SW480 (cell line): ENCODE measurements around the gene HTT.
A peak's percentile ranks its signal among the peaks of the same experiment; 100 is the strongest.

ENCODE experiments used
- DNase-seq: peaks from one replicate; pipeline ENCODE4 v3.0.0-alpha.2; 2016; ENCODE audit warnings: low spot score

The HTT gene

DNA sequence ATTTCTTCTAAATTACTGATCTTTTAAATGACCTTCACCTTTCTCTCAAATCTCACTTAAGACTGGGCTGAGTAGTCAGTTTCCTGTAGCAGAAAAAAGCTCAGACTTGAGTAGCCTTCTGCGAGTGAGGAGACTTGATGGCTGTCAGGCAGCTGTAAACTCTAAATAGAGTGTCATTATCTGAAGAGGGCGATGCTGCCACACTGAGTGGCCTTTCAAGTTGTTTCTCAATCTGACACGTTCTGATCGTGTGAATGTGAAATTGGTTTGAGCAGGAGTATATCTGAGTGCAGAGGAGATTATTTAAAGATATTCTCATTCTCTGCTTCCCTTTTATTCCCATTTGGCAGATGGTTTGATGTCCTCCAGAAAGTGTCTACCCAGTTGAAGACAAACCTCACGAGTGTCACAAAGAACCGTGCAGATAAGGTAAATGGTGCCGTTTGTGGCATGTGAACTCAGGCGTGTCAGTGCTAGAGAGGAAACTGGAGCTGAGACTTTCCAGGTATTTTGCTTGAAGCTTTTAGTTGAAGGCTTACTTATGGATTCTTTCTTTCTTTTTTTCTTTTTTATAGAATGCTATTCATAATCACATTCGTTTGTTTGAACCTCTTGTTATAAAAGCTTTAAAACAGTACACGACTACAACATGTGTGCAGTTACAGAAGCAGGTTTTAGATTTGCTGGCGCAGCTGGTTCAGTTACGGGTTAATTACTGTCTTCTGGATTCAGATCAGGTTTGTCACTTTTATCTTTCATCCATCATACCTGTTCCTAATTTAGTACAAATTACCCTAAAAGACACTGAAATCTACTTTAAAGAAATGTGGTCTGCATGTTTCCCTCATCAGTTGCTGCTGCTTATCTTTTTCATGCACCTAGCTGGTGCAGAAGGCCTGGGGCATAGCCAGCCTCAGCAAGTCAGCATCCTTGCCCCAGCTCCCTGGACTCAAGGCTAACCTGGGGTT, 100.2 kb downstream of the HTT start:
- no peak for DNase-seq

DNA sequence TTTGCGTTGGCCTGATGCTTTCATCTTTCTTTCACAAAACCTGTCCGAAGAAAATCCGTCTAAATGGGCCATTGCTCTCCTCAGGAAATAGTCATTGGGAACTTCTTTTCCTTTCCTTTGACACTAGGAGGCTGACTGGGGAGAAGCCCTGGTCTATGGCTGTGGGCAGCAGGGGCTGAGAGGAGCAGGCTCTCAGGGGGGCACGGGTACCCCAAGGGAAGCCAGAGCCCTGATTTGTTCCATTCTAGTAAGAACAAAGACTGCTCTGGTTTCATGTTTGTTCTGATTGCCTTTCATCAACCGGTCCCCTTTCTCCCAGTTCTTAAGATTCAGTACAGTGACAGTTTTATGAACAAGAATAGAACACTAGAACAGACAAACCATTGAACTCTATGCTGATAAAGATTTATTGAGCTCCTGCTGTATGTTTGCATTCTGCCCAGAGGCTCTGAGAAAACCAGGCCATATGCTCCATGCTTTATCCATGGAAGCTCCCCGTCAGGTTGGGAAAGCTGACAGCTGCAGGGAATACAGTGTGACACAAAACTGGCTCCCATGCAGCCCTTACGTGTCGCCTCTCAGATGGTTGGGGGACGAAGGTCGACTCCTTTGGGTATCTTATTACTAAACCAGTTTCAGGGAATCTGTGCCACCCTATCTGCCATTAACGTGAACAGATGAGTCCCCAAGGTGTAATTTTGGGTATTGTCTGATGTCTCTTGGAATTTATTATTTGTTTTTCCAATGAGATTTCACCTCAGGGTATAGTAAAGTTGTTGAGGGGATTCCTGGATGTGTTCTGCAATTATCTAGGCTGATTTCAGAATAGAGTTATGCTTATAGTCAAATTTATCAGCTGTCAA, 102.1 kb downstream of the HTT start:
- DNase-seq, result no peak

DNA sequence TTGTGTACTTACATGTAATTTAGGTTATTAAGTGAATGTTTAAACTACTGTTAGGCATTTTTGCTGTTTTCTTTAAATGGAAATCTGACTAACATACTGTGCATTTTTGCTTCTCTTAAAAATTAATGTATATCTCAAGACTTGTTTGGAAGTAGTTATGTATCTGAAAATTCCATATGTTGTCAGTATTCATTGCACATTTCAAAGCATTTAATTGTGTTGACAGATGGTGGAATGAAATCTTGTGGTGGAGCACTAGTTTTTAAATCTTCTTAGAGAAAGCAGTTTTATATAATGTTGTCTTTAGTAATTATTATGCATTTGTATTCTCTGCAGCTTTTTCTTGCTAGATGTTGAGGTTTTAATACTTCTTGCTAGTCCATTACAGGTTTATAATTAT, 102.9 kb downstream of the HTT start:
- DNase-seq, result no peak

DNA sequence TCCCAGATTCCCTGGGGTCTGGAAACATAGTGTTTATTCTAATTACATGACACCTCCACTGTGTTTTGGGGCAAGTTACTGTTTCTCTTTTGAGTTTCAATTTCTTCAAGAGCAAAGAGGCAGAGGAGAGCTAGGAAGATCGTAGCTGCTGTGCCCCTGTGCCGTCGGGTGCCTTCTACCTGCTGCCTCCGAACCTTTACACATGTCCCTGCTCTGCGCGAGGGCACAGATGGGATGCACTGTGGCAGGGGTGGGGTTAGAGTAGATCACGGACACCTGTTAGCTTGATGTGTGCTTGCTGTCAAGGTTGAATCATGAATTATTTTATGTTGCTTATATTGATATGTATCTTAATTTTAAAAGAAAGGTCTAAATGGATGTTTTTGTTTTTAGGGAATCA, 103.4 kb downstream of the HTT start:
- no peak for DNase-seq

DNA sequence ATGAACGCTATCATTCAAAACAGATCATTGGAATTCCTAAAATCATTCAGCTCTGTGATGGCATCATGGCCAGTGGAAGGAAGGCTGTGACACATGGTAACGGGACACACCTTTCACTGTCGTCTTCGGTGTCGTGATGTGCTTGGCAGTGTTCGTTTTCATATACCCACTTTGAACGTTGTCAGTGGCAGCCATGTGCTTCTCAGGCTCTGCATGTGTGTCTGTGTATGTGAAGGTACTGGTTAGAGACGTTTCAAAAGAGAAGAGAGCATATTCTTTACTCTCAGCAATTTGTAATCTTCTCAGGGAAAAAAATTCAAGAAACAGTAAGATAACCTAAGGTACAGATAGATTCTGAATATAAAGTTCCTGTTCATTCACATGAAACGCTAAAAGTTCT, 103.9 kb downstream of the HTT start:
- no peak for DNase-seq

DNA sequence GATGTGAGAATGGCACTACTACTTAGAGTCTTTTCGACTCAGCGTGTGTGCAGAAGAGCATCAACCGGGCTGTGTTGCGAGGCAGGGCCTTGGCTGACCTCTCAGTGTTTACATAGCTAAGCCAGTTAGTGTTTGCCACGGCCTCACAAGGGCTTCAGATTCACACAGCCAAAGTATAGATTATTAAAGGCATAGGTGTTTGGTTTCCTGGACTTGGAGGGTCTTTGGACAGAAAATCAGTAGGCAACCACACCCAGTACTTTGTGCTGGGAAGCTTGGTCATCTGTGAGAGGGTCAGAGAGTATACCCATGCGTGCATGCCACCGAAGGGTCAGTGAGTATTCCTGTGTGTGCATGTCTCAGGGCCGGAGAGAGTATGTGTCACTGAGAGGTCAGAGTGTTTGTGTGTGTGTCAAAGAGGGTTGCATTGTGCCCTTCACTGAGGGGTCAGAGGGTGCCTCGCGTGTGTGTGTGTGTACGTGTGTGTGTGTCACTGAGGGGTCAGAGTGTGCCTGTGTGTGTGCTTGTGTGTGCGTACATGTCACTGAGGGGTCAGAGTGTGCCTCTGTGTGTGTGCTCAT, 104.7 kb downstream of the HTT start:
- no peak for DNase-seq

DNA sequence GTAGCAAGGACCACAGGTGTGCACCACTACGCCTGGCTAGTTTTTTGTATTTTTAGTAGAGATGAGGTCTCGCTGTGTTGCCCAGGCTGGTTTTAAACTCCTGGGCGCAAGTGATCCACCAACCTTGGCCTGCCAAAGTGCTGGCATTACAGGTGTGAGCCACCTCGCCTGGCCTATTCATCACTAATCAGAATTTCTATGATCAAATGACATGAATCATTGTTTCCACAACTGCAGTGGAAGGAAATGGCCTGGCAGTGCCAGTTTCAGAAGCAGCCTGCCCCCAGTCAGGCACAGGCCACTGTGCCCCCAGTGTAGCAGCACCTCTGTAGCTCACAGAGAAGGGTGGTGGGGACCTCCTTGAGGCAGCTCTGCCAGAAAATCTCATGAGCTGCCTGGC, 108.5 kb downstream of the HTT start:
- no peak for DNase-seq

DNA sequence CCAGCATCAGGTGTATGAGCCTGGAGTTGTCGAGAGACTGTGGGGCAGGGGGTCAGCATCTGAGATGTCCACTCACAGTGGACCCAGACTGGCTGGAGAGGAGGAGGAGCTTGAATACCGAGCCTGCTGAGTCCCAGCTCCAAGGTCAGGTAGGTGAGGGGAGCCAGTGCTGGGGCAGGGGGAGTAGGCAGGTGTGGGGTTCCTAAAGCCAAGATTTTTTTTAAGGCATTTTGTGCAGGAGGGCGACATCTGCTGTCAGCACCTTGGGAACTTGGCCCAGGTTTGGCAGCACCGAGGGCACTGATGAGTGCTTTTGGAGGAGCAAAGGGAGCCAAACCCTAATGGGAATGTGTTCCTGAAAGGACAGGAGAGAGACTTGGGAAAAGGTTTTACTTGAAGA, 110.2 kb downstream of the HTT start:
- DNase-seq, result no peak

DNA sequence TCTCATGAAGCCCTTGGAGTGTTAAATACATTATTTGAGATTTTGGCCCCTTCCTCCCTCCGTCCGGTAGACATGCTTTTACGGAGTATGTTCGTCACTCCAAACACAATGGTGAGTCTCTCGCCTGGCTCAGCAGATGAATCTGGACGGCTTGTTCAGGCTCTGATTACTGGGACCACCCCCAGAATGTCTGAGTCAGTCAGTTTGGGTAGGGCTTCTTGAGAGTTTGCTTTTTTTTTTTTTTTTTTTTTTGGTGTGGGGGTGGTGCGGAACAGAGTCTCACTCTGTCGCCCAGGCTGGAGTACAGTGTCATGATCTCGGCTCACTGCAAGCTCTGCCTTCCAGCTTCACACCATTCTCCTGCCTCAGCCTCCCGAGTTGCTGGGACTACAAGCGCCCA, 112.1 kb downstream of the HTT start:
- DNase-seq, result no peak

DNA sequence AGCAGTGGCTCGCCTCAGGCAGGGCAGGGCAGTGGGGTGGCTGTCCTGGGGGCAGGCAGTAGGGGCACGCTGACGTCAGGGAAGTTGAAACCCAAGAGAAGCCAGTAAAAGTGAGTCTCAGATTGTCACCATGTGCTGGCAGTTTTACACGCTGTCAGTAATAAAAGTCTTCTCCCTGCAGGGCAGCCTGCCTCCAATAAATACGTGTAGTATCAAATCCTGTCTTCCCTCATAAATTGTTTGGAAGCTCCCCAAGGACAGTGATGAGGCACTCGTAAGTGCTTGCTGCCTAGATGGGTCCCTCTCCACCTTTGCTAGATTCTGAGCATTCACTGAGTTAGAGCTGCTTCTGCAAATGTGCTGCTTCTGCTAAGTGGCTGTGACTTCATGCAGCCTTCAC, 113.6 kb downstream of the HTT start:
- no peak for DNase-seq

DNA sequence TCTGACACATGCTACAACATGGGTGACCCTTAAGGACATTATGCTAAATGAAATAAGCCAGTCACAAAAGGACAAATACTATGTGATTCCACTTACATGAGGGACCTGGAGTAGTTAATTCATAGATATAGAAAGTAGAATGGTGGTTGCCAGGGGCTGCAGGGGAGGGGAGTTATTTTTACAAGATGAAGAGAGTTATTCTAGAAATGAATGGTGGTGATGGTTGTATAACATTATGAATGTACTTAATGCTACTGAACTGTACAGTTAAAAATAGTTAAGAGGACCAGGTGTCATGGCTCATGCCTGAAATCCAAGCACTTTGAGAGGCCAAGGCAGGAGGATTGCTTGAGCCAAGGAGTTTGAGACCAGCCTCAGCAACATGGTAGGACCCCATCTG, 115.0 kb downstream of the HTT start:
- DNase-seq, result no peak

DNA sequence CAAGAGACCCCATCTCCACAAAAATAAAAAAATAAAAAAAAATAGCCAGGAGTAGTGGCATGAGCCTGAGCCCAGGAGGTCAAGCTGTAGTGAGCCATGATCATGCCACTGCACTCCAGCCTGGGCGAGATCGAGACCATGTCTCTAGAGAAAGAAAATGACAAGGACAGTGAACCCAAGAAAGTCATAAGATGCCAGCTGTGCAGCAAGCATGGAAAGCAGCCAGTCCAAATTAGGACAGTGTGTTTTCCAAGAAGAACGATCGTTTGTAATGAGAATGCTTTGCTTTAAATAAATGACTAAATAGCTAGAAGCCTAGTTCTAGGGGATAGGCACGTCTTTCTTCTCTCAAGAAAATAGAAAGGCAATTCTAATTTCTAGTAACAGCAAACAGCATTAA, 116.1 kb downstream of the HTT start:
- no peak for DNase-seq

DNA sequence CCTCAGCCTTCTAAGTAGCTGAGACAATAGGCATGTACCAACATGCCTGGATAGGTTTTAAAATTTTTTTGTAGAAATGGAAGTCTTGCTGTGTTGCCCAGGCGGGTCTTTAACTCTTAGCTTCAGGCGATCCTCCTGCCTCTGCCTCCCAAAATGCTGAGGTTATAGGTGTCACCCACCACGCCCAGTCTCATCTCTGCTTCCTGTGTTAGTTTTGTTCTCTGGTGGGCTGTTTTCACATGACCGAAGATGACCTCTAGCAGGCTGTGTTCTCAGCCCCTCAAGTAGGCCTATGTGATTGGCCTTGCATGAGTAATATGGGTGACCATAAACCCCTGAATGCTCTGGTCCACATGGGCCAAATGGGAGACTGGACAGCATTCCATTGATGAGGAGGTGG, 117.7 kb downstream of the HTT start:
- no peak for DNase-seq

DNA sequence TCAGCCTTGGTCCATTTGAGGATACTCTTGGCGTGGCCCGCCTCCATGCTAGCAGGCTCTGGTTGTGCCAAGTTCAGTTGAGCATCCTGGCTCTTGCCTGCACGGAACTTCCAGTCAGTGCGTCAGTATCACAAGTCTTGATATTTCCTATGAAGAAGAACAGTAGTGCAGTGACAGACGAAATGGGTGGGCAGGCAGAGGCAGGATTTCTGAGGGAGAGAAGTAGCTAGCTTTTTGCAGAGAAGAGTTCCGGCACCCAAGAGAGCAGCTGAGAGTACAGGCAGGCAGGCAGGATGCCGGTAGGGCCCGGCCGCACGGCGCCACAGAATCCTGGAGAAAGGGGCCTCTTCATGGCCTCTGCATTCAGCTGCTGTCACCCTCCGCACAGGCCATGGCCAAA, 118.3 kb downstream of the HTT start:
- no peak for DNase-seq

DNA sequence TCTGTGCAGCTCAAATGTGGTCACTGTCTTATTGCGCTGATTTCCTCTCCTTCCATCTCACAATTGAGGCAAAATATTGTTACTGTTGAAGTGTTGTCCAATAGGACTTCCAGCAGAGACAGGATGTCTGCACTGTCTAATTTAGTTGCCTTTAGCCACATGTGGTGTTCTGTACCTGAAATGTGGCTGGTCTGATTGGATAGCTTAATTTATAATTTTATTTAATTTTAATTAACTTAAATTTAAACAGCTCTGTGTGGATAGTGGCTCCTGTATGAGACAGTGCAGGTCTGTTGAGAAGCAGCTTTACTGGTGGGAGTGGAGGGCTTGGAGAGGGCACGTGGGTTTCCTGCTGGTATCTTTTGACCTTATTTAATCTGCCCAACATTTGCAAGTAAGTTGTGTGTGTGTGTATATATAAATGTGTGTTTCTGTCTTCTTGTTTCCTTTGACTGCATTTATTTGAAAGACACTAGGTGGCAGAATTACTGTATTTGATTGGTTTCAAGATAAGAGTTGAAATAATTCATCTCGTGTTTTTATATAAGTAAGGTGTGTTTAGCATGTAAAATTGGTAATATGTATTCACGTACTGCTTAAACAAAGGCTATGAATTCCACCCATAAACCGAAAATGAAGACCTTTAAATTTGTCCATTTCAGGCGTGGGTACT, 119.2 kb downstream of the HTT start:
- DNase-seq, result peak; percentile 30

DNA sequence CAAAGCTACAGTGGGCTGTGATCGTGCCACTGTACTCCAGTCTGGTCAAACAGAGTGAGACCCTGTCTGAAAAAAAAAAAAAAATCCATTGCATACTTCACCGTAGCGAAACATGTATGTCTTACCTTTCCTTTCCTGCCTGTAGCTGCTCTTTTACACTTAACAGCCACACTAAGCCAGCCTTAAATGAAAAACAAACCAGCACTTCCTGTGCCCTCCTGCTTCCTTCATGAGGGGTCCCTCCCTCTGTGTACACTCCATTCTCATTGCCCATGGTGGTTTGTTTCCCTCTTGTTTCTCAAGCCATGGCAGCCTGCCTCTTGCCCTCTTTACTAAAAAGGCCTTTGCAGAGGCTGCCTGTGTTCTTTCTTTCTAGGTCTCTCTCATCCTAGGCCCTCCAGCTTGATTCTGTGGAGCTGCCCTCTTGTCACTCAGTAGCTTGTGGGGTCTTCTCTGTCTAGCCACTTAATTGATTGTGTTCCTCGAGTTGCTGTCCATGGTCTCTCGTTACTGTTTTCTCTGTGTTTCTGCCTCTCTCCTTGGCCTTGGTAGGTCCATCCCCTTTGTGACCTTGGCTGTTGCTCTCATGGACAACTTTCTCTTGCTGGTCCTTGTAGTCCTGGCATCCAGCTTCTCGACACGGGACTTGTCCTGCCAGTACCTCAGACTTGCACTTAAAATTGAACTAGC, 122.3 kb downstream of the HTT start:
- DNase-seq, result no peak

DNA sequence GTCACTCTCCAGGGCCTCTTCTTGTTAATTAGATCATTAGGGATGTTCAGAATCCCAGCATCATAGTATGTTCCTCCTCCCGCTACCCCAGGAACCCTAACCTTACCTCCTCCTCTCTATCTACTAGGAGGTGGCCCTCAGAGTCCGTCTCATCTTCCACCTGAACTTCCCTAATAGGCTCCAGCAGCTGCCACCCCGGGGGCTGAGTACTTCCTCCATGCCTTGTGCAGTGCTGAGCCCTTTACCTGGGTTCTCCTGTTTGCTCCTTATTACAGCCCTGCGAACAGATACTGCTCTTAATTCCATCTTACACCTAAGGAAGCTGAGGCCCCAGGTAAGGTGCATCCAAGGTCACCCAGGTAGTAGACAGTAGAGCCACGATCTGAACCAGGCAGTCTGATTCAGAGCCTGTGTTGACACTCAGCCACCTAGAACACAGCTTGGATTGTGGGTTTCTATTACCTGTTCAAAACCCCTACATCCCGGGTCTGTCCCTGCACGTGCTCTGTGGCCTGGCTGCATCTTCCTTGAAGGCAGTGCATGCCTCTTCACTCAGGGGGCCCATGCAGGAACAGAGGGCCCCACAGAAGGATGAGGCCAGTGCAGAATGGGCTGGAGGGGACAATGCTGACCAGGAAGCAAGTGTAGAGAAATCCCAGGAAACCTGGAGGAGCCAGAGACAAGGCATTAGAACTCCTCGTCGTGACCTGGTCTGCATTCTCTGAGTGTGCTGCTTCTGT, 123.1 kb downstream of the HTT start:
- no peak for DNase-seq

DNA sequence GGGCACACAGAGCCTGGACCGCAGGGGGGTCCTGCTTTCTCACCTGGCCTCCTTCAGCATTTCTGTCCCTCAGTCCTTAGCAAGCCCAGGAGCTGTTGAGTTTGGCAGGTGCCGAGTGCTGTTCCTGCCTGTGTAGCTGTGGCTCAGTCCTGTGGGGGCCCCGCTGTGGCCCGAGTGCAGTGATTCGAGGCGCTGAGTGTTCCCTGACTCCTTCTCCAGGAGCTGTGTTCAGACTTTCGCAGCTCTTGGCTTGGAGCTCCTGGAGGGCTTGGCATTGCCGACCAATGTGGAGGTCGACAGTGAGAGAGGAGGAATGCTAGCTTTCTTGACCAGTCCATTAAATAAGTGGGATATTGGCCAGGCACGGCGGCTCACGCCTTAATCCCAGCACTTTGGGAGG, 124.4 kb downstream of the HTT start:
- no peak for DNase-seq

DNA sequence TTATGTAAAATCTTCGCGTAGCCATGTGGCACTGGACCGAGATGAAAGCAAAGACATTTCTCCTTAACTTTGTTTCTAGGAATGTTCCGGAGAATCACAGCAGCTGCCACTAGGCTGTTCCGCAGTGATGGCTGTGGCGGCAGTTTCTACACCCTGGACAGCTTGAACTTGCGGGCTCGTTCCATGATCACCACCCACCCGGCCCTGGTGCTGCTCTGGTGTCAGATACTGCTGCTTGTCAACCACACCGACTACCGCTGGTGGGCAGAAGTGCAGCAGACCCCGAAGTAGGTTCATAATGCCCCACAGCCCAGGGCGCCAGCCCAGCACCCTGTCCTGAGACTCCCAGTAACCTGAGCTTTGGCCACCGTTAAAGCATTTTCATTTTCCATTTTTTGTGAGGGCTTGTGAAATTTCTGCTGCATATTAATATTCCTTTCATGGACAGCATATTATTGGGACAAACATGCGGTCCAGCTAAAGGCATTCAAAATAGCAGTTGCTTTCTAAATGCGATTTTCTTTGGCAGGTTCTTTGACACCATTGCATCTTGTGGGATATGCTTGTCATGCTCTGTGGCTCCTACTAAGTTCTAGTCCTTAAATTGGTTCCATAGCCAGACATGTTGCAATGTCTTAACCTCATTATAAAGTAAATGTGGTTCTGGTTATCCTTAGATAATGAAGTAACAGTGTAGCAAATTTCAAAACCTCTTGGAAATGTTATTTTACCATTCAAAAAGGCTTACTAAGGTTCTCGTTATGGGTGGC, 125.4 kb downstream of the HTT start:
- DNase-seq, result no peak

DNA sequence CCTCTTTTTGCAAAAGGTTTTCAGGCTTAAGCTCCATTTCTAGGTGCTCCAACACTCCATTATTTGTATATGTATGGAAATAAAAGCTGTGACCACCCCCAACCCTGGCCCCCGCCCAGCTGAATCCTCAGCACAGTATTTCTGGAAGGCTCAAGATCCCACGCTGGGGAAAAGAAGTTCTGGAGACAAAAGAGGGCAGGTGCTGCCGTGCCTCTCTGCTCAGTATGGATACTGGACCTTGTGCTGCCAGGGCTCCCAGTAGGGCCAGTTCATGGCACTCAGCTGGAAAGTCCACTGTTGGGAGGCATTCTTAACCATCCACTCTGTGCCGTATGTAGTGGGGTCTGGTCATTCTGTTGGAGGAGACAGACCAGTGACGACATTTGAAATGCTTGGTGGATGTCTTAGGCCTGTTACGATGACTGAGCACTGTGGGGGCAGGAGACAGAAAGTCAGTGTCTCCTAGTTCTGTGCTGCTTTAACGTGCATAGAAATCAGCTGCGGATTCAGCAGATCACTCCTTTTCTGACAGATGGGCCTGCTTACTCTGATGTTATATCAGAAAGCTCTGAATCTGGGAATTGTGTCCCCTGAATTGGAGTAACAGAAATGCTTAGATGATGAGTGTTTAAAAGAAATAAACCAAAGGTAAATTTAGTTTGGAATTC, 126.1 kb downstream of the HTT start:
- DNase-seq, result no peak
